D341Med (cell line): ENCODE data around the gene RCVRN.
"Not testable (repeated sequence)": the region's sequence is repeated elsewhere in the genome, so short reads cannot be mapped to it uniquely, and the experiment has no call there.

Source experiments
- DNase-seq: peaks from one replicate; pipeline ENCODE4 v3.0.0; 2012; ENCODE audit warnings: low spot score

RCVRN gene

DNA sequence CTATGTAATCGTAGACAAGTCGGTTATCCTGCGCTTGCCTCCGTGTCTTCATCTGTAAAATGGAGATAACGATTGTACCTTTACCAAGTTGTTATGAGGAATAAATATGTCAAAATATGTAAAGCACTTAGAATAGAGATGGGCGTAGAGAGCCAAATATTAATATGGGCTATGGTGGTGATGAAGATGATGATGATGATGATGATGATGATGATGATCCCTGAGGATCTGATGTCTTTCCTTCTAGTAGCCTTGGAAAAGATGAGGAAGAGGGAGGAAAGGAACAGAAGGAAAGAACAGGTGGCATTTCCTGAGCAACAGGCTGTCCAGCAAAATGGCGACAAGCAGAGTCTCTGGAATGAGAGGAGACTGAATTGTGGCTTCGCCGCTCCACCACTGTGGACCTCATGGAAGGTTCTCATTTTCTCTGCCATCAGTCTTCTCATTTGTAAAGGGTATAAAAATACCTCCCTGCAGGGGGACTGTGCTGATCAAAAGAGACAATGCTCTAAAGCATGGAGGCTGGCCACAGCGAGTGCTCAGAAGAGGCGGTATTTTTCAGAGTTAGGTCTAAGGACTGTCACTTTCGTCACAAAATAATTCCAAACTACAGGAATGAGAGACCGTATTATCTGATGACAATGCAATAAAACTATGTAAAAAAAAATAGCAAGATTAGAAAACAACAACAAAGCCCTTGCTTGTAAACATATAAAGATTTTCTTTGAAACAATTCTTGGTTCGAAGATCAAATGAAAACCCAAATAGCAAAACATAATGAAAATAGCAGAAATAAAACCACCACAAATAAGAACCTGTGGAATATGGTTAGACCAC, 17.2 kb upstream of the RCVRN start:
- no peak for DNase-seq

DNA sequence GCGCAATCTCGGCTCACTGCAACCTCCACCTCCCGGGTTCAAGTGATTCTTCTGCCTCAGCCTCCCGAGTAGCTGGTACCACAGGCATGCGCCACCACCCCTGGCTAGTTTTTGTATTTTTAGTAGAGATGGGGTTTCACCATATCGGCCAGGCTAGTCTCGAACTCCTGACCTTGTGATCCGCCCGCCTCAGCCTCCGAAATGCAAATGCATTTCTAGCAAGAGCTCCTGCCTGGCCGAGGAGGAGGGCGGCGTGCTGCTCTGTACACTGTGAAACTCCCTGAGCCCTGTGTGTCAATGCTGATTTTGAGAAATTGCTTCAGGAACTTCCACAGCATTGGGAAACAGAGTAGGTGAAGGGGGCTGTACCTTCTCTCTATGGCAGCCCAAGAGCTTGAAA, 16.1 kb upstream of the RCVRN start:
- DNase-seq: not testable (repeated sequence)

DNA sequence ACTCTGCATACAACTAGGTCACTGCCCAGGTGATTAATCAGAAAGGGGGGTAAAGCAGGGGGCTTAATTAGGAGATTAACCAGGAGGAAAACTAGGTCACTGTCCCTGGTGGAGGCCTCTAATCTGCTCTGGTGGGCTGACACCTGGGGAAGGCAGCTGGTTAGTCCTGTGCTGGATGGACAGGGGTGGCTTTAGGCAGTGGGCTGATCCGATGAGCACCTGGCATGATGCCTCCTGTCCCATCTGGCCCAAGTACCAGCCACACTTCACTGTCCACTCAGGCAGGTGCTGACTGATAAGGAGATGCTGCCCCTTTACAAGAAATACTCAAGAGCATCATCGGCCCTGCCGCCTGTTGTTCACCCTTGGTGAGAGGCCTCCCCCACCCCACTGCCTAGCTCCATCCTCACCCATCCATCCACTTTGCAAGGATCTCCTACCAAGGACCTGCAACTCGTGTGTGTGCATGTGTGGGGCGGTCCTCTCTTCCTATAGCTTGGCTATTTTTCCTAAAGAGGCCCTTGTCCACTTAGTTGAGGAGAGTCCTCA, 13.8 kb upstream of the RCVRN start:
- no peak for DNase-seq

DNA sequence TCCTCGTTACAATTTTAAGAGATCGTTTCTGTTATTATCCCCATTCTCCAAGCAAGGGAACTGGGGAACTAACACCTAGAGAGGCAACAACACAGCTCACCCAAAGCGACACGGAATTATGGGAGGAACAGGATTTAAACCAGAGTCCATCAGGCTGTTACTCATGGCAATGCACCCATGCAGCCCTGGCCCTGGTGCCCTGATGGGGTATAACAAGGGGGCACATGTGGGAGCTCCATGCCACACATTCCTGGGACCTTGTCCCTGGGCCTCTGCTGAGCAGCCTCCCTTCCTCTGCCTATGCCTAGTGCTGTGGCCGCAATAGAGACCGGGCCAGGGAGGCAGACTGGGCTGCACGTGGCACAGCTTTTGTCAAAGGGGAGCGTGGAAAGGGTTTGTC, 13.3 kb upstream of the RCVRN start:
- no peak for DNase-seq

DNA sequence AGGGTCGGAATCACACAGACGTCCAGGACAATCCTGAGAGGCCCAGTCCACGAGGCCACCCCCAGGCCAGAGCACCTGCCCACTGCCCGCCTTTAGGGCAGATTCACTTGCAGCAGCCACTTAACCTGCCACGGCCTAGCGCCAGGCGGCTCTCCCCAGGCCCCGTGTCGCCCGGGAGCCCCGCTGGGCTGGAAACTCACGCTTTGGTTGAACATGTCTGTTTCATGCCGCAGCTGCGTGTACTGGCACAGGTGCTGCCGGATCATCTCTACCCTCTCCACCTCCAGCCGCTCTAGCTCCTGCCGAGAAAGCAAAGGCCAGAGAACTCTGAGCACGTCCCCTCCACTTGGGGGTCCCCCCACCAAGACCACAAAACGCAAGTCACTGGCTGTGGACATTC, 12.7 kb upstream of the RCVRN start:
- DNase-seq: no peak

DNA sequence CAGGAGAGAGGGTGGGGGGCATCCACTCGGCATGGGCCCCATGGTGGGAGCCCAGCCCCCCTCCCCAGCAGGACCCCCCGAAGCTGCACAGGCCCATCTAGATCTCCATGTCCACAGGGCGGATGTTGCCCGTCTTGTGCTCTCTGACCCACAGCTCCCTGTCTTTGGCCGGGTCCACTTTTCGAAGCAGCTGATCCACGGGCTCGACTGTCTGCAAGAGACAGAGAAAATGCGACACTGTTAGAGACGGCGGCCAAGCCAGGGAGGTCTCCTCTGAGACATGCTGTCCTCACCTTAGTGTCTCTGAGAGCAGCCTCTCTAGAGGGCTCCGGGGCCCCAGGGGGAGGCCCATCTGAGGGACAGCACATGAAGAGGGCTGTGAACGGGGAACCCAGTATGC, 12.1 kb upstream of the RCVRN start:
- DNase-seq: no peak

DNA sequence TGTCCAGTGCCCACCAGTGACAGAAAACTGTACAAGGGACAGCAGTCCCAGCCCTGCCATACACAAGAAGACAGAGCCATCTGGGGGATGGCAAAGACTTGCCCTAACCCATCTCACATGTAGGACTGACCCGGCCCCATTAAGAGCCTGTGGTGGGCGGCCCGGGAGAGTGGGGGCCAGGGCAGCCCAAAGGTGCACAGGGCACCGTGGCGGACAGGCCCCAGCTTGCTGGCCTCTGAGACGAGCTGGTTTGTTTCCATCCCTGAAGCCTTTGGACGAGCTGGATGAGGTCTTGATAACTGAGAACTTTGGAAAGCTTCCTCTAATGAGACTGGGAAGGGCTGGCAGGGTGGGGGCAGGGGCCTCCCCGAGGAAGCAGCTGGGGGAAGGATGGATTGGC, 11.0 kb upstream of the RCVRN start:
- no peak for DNase-seq

DNA sequence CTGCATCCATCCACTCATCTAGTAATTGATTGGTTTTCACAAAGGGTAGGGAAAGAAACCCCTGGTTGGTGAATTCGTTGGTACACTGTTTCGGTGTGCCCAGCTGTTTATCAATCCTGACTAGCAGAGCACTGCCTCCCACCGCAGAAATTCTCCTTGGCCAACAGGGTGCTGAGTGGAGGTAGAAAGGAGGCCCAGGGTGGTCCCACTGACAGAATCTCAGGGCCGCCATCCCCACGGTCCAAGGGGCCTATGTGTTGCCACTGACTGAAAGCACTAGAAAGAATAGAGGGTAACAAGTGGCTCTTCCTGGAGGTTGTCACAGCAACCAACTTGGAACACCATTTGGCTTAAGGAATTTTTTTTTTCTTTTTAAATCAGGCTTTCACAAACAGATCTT, 8.4 kb upstream of the RCVRN start:
- no peak for DNase-seq

DNA sequence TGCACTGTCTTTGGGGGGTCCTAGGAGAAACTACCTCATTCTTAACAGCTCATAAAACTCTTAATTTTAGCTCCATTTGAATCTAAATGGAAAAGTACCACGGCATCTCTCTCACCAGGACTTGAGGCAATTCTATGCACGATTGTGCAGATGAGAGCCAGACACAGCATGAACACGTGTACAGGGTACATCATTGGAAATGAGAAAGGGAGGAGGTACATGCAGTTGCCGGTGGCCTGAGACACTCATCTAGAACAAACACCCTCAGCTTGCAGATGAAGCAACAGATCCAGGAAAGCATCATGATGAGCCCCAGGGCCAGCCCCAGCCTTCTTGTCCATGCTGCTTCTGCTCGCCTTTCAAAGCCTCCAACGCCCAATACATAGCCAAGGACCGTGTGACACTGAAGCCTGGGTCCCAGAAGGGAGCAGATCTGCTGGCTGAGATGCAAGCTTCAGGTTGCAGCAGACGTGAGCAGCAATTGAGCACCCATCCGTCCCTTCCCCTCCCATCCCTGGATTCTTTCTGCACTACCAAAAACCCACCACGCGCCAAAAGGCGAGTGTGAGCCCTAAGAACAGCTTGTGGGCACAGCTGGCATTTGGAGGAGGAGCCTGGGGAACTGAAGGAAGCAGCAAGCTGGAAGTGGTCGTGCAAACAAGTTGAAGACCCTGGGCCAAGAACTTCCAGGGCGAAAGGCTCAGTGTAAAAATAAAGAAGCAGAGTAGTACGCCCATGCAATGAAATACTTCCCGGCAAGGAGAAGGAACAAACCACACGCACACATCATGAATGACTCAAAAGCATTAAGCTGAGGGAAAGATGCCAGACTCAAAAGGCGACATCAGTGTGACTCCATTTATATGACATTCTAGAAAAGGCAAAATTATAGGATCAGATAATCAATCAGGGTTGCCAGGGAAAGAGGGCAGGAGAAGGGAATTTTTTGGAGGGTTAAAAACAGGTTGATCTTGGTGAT, 7.3 kb upstream of the RCVRN start:
- DNase-seq: no peak

DNA sequence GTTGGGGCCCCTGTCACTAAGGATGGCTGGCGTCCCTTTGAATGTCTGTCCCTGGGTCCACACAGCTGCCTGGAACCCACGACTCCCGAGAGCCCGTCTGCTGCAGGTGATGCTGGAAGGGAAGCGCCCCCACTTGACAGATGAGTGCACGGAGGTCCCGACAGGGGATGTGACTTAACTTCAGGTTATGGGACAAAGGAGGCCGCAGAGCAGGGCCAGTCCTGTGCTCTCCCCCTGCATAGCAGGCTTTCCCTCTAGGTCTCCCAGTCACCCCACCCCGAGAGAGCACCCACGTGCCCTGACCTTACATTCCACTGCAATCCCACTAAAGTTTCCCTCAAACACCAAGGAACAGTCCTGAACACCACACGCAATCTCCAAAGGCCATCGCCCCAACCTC, 6.0 kb upstream of the RCVRN start:
- no peak for DNase-seq

DNA sequence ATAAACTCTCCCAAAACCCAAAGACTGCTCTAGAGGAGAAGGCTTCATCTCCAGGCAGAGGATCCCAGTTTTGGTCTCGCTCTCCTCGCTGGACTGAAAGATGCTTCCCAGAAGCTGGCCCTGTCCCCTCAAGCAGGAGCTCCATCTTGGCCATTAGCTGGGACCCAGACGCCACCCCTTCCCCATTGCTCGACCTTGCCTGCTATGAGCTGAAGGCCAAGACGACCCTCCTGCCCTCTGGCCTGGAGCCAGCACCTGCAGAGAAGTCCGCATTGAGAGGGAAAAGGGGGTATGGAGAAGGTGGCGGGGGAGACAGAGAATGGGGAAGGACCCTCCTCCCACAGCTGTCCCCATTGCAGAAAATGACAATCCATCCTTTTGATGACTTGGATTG, 3.6 kb upstream of the RCVRN start:
- no peak for DNase-seq

DNA sequence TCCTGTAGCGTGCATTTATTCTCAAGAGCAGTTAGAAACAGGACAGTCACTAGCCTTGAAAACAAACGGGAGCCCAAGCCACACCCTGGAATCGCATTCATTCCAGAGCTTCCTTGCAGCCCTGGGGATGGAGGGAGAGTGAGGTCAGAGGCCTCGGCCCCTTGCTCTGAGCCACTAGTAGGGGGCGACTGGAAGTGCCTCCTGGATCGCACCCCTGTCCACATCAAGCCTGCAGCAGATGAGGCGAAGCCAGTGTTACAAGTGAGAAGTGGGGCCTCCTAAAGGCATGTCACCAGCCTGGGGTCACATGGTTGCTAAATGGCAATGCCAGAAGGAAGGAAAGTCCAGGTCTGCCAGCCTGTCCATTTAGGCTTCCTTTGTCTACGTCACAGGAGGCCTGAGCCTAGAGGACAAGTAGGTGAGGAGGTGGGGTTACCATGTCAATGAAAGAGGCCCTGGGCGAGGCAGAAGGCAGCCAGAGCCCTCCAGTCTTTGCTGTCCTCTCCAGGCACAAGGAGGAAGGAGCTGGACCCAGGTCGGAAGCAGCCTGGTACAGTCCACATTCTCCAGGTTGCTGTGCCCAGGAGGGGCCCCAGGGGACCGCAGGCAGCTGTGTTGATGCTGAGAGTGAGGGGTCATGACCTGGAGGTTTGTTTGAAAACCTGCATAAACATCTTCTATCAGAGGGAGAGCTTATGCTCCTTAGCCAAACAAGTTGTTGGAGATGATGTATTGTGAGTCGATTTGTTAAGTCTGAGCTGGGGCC, 3.0 kb upstream of the RCVRN start:
- no peak for DNase-seq

DNA sequence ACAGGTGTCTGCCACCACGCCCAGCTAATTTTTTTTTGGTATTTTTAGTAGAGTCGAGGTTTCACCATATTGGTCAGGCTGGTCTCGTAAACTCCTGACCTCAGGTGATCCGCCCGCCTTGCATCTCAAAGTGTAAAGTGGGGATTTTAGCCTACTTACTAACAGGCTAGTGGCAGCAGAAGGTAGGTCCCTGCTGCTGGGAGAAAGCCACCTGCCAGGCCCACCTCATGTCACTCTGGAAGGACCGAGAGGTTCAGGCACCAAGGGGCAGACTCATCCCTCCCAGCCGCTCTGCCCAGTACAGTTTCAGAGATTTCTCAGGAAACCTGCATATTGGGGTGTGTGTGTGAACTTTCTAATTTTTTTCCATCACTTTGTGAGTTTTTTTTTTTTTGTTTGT, 2.1 kb upstream of the RCVRN start:
- no peak for DNase-seq

DNA sequence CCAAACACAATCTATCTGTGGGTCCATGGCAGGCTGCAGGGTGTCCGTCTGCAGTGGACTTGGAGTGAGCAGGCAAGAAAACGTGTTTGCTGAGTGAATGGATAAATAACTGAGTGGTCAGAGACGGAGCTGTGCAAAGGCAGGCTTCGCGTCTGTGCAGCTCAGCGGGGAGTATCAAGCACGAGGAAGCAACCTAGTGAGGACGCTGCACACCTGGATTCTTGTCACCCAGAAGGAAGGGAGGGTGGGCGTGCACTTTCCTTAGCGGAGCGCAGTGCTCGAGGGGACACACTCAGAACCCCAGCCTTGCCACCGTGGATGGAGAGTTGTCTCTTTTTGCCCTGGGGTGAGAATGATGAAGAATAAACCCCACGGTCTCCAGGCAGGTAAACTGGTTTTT, 1.5 kb upstream of the RCVRN start:
- no peak for DNase-seq

DNA sequence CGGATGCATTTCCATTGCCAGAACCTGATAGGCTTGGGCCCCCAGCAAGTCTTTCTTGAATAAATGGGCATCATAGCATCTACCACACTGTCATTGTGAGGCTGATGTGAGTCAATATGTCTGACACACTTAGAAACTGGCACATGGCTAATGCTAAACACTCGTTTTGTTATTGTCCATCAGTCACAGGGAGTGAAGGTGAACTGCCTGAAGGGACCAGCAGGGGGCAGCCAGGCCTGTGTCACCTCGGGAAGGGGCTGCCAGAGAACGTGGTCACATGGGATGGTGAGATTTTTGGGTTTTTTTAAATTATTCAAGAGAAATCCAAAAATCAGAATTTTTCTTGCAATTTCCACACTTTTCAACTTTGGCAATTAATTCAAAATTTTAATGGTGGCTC, 831 bp upstream of the RCVRN start:
- DNase-seq: no peak

DNA sequence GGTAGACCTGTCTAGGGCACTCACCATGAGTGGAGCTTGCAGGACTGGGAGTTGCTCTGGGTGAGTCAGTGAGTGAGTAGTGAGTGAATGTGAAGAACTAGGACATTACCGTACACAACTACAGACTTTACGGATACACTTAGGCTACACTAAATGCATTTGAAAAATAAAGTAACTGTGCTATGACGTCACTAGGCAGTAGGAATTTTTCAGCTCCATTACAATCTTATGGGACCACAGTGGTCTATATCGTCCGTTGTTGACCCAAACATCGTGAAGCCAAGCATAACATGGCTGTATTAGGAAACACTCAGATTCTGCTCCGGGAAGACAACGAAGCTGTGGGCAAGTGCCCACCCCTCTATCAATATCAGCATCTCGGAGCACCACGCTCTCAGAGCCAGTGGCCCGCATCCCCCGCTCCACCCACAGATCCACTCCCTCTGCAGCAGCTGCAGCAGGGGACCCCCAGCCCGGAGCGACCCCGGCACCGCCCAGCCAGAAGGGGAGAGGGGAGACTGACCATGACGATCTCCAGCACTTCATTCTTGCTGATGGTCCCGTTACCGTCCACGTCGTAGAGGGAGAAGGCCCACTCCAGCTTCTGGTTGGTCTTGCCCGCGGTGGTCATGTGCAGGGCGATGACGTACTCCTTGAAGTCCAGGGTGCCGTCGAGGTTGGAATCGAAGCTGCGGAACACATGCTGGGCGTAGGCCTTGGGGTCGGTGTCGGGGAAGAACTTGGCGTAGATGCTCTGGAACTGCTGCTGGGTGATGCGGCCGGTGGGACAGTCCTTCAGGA, 594 bp downstream of the RCVRN start:
- no peak for DNase-seq

DNA sequence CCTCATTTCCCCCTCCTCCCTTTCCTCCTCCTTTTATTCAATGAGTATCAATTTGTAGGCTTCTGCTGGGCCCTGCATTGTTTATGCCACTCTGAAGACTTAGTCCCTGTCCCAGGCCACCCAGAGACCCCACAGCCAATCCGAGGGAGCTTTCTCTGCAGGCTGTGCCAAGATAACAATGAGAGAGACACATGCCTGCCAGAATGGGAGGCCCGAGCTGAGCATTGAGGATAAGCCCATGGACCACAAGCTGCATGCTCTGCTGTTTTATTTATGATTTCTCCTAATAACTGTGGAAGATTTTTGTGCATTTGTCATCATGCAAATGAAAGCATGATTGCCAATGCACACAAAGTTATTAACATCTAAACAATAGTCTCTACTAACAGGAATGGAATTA, 3.0 kb downstream of the RCVRN start:
- no peak for DNase-seq

DNA sequence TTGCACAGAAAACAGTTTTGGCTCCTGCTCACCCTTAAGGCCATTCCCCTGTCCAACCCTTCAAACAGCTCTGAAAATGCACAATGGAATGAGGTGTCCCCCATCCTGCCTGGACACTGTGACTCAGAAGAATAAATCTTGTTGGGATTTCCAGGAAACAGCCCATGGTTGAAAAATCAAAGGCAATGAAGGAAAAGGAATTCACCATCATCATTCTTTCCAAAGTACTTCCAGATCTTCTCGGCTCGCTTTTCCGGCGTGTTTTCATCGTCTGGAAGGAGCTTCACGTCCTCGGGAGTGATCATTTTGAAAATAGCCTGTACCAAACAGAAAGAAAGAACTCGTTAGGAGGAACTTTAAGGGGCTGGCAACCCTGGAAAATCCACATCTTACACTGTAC, 4.3 kb downstream of the RCVRN start:
- no peak for DNase-seq

DNA sequence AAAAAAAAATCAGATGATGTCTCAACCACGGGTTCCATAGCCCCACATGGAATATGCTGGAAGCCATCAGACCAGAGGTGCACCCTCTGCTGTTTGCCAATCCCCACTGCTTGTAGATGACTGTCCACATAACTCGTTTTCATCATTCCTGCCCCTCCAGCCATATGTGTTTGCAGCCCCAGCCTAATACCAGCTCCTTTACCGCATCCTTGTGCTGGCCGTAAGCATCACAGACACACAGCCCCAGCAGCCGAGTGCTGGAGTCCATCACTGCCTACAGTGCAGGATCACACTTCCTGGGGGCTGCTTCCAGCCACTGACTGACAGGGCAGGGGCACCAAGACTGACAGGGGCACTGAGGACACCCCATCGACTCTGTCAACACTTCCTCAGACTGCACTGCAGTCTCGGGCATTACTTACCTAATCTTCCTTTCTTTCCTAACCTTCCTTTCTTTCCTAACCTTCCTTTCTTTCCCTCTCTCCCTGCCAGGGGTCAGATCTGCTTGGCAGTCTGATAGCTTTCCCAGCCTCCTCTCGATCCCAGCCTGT, 5.0 kb downstream of the RCVRN start:
- no peak for DNase-seq

DNA sequence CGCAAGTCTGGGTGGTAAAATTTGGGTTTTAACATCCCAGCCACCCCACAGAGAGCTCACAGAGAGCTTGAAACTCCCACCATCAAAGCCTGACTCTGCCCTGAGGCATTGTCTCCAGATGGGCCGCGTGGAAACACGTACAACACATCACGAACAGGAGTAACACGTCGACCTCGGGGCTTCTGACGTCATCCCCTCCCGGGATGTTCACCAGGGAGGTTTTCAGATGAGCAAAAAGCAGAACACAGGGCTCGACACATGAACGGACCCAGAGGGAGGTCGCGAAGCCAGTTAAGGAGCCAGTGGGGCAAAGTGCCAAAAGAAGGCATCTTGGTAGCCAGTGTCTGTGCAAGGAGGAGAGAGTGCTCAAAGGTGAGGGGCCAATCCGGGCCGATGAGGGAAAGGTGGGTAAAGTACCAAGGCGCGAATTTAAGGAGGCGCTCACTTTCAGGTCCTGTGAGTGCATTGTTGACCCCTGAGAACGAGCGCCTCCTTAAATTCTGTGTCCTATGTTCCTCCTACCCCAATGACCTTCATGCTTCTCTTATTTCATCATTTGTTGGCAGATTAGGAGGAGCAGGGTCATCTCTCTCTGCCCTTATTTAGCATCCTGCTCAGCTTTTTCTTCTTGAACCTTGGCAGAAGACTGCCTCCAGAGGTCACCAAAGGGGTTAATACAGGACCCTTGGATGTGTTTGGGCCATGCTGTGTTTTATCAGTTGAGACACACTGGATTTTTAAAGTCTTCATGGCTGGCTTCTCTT, 5.6 kb downstream of the RCVRN start:
- DNase-seq: no peak
